Measurements from ENCODE around the gene UNC5CL.

DNA sequence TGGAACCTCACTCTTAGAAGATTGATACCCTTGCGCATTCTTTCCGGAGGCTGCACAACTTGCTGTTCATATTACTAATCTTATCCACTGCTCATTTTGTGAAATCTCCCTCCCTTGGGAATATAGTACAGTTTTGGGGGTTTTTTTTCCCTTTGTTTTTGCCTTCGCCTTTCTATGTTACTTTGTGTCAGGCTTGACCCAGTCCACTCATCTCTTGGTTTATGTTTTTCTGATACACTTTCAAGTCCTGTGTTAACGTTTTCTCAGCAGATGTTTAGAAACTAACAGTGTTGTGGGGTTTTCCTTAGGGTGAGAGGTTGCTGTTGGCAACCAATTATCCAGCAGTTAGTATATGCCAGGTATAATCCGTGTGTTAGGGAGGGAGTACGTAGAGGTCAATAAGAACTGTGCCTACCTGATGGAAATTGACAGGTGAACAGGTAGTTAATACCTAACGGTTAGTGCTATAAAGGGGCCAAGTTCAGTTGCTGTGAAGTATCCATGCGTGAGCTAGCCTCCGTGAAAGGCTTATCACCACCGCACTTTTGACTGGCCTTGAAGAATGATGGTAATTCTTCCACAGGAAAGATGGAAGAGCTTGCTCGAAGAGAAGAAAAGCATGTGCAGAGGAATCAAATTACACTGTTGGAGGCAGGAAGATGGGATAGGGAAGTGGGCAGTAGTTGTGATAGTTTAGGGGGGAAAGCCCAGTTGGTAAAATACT, 35.1 kb upstream of the UNC5CL start:
- TF ChIP-seq POLR2AphosphoS5 (IDR thresholded peaks at IDR 0.05; ENCODE audit: low read depth, low read length) (no peak), POLR2A (IDR thresholded peaks at IDR 0.05; ENCODE audit: low read depth, low read length) (no peak), TAF1 (IDR thresholded peaks at IDR 0.05; ENCODE audit: low read depth, low read length) (no peak)
